Activated T-cell treated with anti-CD3 and anti-CD28 coated beads for 24 hours (primary cell): Measurements from ENCODE around the gene TMEM214.

ENCODE experiments used
- DNase-seq: peaks from one replicate; pipeline ENCODE4 v3.0.0-alpha.2; 2020; ENCODE audit warnings: low read depth

TMEM214 gene

DNA sequence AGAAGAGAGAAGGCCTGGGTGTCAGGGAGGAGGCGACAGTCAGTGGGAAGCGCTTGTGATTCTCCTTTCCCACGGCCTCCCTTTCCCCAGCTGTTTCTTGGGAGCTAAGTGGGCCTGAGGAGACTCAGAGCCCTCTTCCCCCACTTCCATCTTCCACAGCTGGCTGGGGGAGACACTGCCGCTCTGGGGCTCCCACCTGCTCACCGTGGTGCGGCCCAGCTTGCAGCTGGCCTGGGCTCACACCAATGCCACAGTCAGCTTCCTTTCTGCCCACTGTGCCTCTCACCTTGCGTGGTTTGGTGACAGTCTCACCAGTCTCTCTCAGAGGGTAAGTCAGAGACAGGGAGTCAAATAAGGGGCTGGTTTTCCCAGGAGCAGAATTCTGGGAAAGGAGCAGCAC is 7.1 kb downstream of the TMEM214 start:
- no peak for DNase-seq

DNA sequence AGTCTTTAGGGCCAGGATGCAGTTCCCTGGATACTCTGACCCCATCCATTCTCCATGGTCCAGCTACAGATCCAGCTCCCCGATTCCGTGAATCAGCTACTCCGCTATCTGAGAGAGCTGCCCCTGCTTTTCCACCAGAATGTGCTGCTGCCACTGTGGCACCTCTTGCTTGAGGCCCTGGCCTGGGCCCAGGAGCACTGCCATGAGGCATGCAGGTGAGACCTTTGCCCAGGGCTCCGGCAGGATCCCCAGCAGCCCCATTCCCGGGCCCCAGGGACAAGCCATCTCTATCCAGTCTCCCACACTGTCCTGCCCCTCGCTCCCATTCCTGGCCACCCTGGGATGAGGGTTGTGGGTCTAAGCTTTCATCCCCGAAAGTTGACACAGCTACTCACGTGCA is 7.5 kb downstream of the TMEM214 start:
- DNase-seq: no peak

DNA sequence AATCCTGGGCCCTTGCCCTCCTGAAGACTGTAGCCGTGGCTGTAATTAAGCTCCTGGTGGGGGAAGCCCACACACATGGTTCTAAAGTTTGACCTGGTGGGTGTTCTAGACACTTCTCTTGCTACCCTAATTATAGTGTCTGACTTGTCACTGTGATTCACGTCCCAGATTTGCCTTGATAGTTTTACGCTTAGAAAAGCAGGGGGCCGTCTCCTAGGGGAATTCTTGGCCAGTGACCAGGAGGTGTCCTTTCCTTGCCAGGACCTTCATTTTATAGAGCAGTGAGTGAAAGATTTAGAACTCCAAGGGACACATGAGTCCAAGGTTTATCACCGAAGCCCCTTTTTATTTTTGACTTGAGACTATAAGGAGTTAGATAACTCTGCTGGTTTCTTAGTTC is 9.0 kb downstream of the TMEM214 start:
- no peak for DNase-seq

DNA sequence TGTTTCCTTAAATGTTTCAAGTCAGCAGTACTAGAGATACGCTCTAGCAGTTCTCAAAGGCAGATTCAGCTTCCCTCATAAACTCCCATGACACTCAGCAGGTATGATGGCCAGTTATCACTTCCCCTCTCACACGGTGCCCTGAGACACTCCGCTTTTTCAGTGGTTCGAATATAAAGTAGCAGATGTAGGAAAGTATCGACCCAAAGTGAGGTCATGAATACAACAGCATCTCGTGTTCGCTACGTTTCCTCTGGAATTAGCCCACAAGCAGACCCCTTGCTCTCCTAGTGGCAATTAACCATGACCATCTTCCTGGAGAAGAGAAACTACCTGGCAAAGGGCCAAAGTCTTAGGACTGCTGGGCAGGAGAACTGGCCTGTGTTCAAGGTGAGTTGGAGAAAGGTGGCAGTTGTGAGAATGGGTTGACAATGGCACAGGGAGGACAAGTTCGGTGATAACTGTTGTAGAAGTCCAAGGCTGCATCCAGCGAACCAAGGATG is 9.4 kb downstream of the TMEM214 start:
- no peak for DNase-seq

DNA sequence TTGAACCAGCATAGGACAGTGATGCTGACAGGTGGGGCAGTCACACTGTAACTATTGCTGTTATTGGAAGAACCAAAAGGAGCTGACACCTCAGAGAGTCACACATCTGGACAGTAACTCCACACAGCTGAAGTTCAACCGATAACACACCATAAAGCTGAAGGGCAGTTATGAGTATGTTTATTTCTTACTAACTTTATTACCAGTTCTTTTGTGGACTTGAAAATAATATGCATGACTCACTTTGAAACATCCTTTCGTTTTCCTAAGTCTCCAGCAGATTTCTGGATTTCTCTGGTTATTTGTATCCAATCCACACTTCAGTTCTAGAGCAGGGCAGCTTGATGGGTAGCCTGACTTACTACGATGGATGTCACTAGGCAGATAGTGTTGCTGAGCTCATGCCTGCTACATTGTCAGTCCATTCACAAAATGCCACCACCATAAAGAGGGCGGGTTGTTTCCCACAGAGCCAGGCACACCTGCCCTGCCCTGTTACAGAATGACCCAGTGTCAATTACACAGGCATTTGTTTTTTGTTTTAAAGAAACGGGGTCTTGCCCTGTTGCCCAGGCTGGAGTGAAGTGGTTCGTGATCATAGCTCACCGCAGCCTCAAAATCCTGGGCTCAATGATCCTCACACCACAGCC is 10.3 kb downstream of the TMEM214 start:
- no peak for DNase-seq

DNA sequence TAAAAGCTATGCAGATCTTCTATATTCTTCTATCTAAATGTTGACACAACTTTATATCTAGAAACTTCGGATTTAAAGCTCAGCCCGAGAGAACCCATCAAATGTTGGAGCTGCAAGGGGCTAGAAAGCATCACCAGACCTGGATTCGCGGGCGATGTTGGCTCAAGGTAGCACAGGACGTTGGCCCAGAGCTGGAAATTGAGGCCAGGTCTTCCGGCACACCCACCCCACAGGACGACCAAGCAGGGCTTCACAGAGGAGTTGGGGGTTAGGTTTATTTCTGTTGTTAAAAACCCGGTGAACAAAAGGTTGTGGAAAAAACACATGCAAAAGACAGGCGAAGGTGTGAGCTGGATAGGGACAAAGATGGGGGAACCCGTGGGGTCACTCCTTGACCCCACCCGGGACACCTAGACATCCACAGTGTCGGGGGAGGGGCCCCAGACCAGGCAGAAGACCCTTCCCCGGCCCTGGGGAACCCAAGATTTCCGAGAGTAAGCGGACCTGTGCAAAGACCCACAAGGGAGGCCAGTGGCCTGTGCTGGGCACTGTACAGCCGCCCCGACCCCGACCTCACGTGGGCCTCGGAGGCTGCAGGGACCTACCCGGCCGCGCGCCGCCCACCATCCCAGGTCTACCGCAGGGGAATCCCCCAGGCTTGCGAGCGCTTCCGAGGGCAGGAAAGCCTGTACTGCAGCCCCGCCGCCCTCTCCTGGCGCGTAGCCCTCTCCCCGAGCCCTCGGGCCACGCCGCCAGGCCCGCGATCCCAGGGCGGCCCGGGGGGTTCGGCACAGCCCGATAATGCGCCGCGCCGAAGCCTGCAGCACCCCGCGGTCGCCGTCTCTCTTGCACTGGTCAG is 16.9 kb downstream of the TMEM214 start:
- DNase-seq: peak; percentile 61

DNA sequence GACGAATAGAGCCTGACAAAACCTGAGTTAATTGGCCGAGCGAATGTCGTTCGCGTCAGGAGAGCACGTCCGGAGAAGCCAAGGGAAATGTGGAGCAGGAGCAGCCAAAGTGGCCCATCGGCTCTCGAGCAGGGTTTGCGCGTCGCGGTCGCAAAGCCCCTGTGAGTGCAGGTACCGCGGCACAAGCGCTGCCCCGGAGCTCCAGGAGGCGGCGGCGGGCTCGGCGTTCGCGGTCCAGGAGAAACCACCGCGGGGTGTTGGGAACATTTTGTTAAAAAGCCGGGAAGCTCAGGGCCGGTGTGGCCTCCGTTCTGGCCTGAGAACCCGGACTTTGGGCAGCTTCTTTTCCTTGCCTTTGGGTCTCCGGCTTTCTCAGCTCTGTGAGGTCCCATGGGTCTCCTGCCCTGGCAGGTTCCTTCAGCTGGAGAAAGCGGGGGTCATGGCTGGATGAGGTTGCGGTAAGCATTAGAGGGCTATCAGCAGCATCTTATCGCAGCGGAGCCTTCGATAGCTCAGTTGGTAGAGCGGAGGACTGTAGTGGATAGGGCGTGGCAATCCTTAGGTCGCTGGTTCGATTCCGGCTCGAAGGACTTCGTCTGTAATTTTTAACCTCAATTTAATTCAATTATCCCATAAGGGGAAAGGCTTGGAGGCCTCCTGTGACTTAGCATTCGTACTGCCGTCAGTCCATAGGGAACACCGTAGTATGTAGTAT is 17.7 kb downstream of the TMEM214 start:
- peak; percentile 90 for DNase-seq

DNA sequence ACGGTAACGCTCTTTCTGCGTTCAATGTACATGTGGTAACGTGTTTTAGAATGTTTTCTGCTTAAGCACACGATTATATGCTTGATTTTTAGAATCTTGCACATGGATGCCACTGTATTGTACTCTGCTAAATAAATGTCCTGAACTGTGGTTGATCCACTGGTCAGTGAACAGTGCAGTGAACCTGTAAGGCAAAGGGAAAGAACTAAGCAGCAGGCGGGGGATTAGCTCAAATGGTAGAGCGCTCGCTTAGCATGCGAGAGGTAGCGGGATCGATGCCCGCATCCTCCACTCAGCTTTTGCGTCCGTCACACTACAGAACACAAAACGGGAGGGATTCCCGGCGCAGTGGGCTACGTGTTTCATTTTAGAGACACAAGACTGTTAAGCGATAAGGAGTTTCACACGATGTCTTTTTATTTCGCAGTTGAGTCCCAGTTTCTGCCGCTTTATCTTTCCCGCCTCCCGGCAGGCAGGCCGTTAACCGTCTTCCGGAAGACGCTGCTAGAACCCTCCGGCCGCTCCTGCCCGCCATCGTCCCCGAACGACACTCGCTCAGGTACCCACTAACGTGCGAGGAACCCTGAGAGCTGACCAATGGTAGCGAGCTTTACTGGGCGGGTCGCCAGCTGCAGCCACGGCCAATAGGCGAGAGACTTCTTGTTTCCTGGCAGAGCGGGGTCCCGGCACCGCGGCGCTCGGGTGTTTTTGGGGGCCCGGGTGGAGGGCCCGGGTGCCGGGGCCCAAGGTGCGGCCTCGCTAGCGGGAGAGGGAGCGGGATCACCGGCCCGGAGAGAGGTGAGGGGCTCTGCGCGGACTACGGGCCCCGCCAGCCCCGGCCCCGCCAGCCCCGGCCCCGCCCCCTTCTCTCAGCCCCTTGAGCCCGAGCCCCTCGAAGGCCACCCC is 18.5 kb downstream of the TMEM214 start, which contains the start of gene AGBL5:
TSS of gene AGBL5 (plus strand) at position 673 of the 906 bp plus-strand sequence. CDS start 1,291 bp downstream, outside the sequence.
- DNase-seq: peak; percentile 96

DNA sequence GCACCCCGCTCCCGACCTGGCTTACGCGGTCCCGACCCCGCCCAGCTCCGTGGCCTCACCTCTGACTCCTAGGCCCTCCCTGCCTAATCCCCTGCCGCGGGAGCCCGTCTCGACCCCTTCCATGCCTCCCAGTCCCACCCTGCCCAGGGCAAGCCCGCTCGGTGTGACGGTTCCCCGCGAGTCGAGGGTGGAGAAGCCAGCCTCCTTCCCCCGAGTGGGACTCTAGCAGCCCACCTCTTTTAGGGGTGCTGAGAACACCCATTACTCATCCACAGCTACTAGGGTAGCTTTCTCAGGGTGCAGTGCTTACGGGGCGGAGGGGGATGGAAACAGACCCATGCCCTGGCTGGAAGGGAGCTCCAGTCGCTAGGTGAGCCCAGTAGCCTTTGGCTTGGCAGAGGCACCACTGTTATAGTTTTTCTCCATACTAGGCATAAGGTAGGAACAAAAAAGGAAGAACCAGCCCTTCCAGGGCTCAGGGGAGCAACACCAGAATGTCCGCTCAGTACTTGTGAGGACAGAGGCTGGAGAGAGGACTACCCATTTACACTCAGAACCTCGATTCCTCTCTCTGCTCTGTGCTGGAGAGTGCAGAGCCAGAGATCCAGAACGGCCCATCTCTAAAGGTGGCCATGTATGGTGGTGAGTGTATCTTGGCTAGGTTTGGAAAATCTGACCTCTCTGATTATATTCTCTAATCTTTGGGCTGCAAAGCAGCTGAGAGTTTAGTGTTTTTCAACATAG is 19.3 kb downstream of the TMEM214 start:
- DNase-seq: peak; percentile 4

DNA sequence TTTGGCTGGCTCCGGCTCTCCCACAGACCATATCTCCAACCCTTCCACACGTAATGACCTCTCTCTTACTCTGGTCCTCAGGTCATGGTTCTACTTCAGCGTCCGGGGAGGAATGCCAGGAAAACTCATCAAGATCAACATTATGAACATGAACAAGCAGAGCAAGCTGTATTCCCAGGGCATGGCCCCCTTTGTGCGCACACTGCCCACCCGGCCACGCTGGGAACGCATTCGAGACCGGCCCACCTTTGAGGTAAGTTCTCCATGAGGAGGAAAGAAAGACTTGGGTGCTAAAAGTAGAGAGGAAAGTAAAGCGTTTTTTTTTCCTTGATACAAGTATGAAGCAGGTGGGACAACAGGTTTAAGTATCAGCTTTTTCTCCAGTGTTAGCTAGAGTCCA is 20.6 kb downstream of the TMEM214 start:
- DNase-seq: no peak

DNA sequence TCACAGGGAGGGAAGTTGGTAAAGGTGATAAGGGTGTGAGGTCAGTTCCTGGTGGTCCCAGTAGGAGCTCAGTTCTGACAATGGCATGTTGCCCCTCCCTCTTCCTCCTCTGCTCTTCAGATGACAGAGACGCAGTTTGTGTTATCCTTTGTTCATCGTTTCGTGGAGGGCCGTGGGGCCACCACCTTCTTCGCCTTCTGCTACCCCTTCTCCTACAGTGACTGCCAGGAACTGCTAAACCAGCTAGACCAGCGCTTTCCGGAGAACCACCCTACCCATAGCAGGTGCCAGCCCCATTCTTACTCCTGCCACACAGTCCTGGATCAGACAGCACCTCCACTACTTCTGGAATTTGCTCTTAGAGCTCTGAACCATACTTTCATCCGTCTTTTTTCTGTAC is 21.0 kb downstream of the TMEM214 start:
- no peak for DNase-seq

DNA sequence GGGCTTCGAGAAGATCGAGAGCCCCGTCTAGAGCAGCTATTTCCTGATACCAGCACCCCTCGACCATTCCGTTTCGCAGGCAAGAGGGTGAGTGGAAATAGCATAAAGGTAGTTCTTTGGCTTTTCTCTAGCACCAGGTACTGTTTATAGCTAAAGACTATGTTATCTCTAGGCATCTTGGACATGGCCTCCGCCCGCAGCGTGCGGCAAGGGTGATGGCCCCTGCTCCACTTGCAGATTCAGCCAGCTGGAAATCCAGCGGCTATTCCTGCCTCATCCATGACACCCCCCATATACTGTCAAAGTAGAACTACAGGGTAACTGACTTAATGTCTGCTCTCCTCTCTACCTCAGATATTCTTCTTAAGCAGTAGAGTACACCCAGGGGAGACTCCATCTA is 22.0 kb downstream of the TMEM214 start:
- DNase-seq: no peak

DNA sequence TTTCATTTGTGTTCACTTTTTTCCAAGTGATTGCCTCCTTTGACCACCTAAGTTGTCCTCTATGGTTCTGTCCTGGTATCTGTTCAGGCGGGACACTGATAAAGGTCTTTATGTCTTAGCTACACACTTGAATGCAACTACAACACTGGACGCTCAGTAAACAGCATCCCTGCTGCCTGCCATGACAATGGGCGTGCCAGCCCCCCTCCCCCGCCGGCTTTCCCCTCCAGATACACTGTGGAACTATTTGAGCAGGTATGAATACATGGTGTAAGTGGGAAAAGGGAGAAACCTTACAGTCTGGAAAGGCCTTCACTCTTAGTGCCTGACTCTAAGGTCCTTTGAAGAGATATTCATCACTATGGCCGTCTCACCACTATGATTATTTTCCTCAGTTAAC is 24.4 kb downstream of the TMEM214 start:
- no peak for DNase-seq

DNA sequence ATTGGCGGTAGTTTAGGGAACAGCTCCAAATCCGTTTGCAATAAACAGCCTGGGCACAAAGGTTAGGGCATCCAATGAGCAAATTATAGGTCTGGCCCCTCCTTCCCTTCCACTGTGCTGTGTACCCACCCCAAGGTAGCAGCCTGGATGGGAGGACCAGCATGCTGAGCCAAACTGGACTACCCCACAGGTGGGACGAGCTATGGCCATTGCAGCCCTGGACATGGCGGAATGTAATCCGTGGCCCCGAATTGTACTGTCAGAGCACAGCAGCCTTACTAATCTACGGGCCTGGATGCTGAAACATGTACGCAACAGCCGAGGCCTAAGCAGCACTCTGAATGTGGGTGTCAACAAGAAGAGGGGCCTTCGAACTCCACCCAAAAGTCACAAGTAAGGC is 25.4 kb downstream of the TMEM214 start:
- no peak for DNase-seq

DNA sequence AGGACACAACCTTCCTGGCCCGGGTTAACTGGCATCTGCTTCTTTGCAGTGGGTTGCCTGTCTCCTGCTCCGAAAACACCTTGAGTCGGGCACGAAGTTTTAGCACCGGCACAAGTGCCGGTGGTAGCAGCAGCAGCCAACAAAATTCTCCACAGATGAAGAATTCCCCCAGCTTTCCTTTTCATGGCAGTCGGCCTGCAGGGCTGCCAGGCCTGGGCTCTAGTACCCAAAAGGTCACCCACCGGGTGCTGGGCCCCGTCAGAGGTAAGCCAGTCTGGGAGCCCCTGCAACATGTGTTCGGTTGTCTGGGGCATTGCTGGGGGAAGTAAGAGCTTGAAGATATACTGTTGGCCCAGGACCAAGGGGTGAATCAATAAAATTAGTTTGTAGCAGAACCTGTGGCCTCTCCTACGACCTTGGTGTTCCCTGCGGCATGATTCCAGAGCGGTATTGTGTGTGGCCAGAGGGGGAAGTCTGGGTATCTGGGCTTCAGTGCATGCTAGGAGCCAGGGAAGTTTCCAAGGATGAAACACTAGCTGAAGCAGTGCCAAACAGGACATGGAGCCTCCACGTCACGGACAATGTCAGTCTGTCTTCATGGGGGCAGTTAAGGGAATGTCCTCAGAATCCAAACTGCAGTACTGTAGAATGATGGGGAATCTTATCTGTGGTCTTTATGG is 26.5 kb downstream of the TMEM214 start:
- DNase-seq: no peak

DNA sequence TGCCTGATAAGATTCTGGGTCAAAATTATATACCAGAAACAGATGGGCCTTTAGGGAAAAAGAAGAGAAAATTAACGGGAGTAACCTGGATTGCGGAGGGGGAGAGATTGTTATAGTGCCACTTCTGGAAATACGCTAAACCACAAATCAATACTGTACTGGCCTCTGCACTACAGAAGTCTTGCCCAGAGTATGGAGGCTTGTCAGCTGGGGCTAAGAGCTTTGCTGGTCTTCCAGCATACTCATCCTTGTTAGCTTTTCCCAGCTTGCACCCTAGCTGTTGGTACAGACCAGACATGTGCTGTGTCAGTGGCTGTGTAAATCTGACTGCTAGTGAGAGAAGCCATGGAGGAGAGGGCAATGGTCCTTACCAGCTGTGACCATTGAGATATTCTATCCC is 27.6 kb downstream of the TMEM214 start:
- DNase-seq: no peak

DNA sequence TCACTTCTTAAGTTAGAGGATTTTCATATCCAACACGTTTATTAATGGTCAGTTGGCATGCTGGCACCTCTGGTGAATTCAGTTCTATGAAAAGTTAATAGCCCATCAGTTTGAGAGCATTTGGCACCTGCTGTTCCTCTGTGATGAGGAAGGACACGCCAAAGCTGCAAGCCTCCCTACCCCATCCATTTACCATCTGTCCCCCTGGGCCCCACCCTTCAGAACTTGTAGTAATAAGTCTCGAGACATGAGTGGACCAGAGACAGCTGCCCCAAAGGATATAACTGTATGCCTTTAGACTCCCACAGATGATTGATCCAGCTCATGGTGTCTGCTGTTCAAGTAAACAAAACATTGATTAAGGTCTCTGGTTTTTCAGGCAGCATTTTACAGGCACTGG is 32.4 kb downstream of the TMEM214 start:
- DNase-seq: no peak

DNA sequence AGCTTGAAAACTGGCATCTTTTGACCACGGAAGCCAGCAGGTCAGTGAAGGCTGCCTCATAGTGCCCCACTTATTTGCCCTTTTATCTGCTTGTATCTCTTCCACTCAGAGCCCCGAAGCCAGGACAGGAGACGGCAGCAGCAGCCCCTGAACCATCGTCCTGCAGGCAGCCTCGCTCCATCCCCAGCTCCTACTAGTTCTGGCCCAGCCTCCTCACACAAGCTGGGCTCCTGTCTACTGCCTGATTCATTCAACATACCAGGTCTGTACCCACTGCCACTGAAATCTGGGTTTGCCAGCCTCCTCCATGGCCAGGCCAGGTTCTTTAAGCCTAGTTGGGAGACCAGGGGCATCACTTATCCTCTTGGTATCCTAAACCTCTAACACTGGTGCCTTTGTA is 34.6 kb downstream of the TMEM214 start:
- DNase-seq: no peak

DNA sequence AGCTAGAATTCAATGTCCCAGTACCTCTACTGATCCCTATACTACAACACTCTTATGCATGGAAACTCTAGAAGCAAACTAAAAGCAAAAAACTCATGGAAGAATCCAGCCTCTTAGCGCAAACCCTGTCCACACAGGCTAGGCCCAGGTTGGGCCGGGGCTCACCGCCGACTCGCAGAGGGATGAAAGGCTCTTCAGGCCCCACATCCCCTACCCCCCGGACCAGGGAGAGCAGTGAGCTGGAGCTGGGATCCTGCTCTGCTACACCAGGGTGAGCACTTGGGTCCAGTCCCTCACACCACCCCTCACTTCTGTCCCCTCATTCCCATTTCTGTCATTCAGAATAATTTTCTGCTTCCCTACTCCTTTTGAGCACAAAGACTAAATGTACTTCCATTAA is 36.7 kb downstream of the TMEM214 start:
- DNase-seq: no peak

DNA sequence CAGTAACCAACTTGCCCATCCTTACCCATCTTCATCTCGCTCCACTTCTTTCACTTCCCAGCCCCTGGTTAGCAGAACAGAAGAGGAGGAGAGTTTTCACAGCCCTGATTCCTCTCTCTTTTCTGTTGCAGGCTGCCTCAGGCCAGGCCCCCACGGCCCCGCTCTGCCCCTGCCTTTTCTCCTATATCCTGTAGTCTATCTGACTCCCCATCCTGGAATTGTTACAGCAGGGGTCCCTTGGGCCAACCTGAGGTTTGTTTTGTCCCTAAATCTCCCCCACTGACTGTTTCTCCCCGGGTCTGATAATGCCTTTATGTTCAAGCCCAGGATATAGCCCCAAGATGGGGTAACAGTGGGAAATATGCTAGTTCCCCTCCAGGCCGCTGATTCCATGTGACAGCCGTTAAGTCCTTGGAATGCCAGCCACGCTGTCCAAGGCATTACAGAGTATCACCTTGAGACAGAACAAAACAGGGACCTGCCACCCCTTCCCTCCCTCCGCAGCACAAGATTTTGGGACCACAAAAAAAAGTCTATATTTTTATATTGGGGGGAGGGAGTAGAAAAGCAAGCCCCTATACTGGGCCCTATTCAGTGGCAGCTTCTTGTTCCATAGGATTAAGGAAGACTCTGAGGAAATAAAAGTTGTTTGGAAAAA is 37.3 kb downstream of the TMEM214 start:
- no peak for DNase-seq
